ENCODE data around the gene BAHD1.

- TF ChIP-seq PATZ1 (CRISPR knock-in tag; IDR thresholded peaks at IDR 0.05; ENCODE audit: borderline replicate concordance) (no peak), ZNF70 (CRISPR knock-in tag; IDR thresholded peaks at IDR 0.05) (no peak), ZFP3 (CRISPR knock-in tag; IDR thresholded peaks at IDR 0.05) (no peak), ISL1 (CRISPR knock-in tag; IDR thresholded peaks at IDR 0.05) (no peak), POU6F1 (CRISPR knock-in tag; IDR thresholded peaks at IDR 0.05; ENCODE audit: borderline replicate concordance, low read depth) (no peak), ZFP30 (CRISPR knock-in tag; IDR thresholded peaks at IDR 0.05) (no peak), GLIS3 (CRISPR knock-in tag; IDR thresholded peaks at IDR 0.05) (no peak), BACH2 (CRISPR knock-in tag; IDR thresholded peaks at IDR 0.05; ENCODE audit: borderline replicate concordance) (no peak), ARNTL (CRISPR knock-in tag; IDR thresholded peaks at IDR 0.05; ENCODE audit: borderline replicate concordance, low read depth) (no peak), ZNF565 (CRISPR knock-in tag; conservative IDR thresholded peaks at IDR 0.05; ENCODE audit: low read depth) (no peak), ZC3H10 (CRISPR knock-in tag; IDR thresholded peaks at IDR 0.05) (no peak), SNAI2 (CRISPR knock-in tag; IDR thresholded peaks at IDR 0.05) (no peak), TOX (CRISPR knock-in tag; IDR thresholded peaks at IDR 0.05; ENCODE audit: borderline replicate concordance) (no peak), RARB (CRISPR knock-in tag; IDR thresholded peaks at IDR 0.05) (no peak)
These were observed 7.6 kb downstream of the BAHD1 start for GRCh38 chr15:40448354-40448753.

Data from SK-N-SH treated with all-trans-retinoic acid at 6 μM for 48 hours (cell line).